Measurements from ENCODE around the gene TMEM219.
"Not testable (repeated sequence)": the region's sequence is repeated elsewhere in the genome, so short reads cannot be mapped to it uniquely, and the experiment has no call there.

GRCh38 chr16:29959821-29960220, 2.1 kb upstream of the TMEM219 start:
- not testable (repeated sequence) for TF ChIP-seq POLR2A, POLR2AphosphoS5, CTCF (IDR thresholded peaks at IDR 0.05)

Measured in breast epithelium (tissue), 3 donors.